Omental fat pad (tissue), 4 donors: ENCODE data around the gene HADH. TPM values are rescaled to one million over a fixed set of nuclear protein-coding genes. Genes with fewer than 3 reads are reported as not detected.
A peak's percentile ranks its signal among the peaks of the same experiment; 100 is the strongest.

Experiments
- ATAC-seq: fragments of 150-250 bp; one replicate; pipeline ENCODE4 v1.9.1; 2016; ENCODE audit warnings: mild to moderate bottlenecking, moderate library complexity; ENCODE audit not compliant: low FRiP score
- DNase-seq: peaks from one replicate; pipeline ENCODE4 v3.0.0-alpha.2; 2019; ENCODE audit warnings: low spot score
- total RNA-seq, 4 donors: library from RNA; depleted of rRNA; stranded (reverse); fragments of >200 nt; gene quantifications; one replicate each; pipeline ENCODE4 v1.1.0, GENCODE V29; 2016
- TF ChIP-seq, protein P1 (sequence below), 3 donors: fragments of 450-650 bp; IDR thresholded peaks; one replicate each; pipeline ENCODE4 v1.5.1; 2016 to 2017; ENCODE audit warnings: antibody characterized with exemption in 3 of 3, mild to moderate bottlenecking in 3 of 3, moderate library complexity in 2 of 3

The HADH gene
- total RNA-seq, 4 donors from 2014 or later: 80.2 to 154 (median 119) TPM

DNA sequence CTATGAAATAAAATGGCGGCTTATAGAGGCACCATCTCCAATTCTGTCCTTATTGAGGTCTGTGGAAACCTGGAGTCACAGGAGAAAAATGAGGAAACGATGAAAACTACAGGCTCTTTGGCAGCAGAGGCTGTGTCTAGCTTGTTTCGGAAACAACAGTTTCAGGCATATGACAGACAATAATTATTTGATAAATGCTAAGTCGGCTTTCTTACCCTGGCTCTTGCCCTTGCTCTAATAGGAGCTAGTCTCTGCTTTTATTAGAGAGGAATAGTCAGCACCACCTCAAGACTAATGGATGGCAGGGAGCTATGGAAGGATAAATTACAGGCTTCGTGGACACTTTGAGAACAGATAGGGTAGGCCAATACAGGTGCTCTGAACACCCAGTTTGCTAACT, 24.3 kb downstream of the HADH start:
- TF ChIP-seq, protein P1, sequence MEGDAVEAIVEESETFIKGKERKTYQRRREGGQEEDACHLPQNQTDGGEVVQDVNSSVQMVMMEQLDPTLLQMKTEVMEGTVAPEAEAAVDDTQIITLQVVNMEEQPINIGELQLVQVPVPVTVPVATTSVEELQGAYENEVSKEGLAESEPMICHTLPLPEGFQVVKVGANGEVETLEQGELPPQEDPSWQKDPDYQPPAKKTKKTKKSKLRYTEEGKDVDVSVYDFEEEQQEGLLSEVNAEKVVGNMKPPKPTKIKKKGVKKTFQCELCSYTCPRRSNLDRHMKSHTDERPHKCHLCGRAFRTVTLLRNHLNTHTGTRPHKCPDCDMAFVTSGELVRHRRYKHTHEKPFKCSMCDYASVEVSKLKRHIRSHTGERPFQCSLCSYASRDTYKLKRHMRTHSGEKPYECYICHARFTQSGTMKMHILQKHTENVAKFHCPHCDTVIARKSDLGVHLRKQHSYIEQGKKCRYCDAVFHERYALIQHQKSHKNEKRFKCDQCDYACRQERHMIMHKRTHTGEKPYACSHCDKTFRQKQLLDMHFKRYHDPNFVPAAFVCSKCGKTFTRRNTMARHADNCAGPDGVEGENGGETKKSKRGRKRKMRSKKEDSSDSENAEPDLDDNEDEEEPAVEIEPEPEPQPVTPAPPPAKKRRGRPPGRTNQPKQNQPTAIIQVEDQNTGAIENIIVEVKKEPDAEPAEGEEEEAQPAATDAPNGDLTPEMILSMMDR (IDR thresholded peaks at IDR 0.05): no peak
- no peak for DNase-seq
- no peak for ATAC-seq

DNA sequence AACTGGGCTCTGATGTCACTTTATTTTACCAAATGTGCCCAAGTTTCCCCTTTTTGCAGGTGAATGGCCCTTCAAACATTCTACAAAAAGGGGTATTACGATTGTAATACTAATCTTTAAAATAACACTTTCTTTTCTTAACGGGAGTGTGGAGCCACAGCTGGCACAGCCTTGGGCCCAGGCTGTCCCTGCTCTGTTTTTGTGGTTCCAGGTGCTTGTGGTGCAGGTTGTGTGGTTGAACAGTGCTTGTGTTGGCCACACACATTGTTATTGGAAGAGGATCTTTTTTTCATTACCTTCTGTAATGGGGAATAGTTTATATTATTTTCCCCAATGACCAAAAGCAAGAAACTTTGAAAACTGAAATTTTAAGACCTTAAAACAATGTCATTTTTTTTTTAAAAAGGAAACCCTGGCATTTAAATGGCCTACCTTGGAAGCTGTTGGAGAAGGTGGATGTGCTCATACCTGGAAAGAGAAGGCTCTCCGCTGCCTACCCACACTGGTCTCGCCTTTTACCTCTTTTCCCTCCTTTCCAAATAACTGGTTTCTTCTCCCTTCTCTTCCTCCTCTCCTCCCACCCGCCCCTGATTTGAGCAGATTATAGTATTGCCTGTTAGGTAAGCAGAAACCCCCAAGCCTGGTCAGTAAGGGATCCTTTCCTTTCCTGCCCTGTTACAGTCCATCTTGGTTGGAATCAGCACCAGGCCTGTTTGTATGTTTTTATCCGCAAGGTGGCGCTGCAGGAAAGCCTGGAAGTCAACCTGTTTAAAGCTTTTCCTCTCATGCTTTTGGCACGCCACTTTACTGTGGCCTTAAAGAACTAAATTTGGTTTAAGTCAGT, 28.6 kb downstream of the HADH start:
- DNase-seq (peak; percentile 90), ATAC-seq (peak; percentile 72)
- TF ChIP-seq, protein P1 (IDR thresholded peaks at IDR 0.05): peak in 1 of 3 donors; percentile 28

DNA sequence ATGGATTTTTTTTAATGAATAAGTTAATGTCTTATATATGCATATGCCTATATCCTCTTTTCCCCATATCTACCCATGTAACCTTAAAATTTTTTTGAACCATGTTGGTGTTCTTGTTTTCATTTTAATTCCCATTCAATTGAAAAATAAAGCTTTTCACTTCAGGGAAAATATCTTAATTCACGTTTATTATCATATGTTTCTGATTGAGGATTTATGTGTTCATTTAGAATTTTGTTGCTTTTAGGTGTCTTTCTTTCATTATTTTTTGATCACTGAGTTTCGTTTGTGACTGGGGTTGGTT, 29.1 kb downstream of the HADH start:
- TF ChIP-seq, protein P1 (IDR thresholded peaks at IDR 0.05): no peak
- ATAC-seq (no peak), DNase-seq (no peak)

DNA sequence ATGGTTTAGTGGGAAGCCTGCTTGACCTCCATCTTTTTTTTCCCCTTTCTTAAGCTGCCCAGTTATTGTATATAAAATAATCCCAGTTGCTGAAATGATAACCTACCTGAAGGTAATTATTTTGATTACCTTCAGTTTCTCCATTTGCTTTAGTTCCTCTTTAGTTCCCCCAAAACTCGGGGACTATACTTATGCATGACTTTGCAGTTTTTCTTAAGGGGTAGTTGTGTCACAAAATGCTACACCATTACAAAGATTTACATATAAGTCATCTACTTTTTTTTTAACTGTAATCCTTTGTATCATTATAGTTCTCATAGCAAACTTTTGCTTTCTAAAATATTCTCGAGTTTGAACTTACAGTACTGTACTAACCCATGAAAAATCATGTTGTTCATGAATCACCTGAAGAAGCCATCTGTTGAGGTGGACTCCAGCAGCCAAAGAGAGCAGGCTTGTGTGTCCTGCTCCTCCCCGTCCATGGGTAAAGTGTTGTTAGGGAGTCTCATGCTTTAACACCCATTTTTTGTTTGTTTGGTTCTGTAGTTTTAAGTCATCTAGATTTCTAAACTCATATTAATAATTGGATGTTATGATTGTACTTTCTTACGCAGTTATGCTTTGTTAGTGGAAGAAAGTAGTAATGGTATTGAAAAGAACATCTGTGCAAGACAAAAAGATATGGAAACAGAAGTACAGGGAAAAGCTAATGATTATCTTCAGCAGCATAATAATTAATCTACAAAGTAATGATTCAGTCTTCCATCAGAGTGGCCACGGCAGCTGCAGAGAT, 34.6 kb downstream of the HADH start:
- no peak for ATAC-seq
- no peak for DNase-seq
- TF ChIP-seq, protein P1 (IDR thresholded peaks at IDR 0.05): no peak

DNA sequence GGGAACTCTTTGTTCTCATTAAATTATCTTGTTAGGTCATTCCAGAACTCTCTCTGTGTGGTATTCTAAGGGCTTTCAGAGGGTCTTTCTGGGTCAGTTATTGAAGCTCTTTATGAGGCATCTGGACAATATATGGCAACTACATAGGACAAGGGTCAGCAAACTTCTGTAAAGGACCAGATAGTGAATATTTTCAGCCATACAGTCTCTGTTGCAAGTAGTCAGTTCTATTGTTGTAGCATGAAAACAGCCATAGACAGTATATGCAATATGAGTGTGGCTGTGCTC, 35.1 kb downstream of the HADH start:
- ATAC-seq (no peak), DNase-seq (no peak)
- TF ChIP-seq, protein P1 (IDR thresholded peaks at IDR 0.05): no peak

DNA sequence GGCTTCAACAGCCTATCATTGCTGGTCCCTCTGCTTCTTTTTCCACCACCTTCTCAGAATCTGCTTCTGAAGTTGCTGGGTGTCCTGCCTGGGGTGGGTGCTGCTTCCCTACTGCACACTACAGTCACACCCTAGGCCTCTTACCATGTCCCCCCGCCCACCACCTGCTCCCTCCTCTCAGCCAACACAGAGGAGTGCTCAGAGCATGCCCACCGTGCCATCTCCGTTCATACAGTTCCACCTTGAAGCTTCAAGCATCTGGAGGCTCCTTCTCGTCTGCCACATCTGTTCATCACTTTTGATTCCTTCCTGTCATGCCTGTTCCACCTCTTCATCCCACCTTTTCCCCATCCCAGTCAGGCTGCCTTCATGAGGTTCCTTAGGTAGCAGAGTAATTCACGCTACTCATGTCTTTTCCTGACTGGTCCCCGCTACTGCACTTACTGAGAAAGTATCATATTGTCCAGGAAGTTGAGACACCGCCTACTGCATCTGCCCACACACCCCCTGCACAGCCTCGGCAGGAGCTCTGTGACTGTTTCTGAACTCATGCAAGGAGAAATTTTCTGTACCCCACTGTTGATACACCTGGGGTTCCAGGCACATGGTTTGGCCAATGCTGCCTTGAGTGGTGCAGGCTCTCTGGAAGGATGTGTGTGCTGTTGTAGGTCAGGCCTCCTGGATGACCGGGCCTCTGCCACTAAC, 39.5 kb downstream of the HADH start:
- DNase-seq (no peak), ATAC-seq (no peak)
- TF ChIP-seq, protein P1 (IDR thresholded peaks at IDR 0.05): no peak
